ENCODE data around the gene B4GALNT3.
"Not testable (repeated sequence)": the region's sequence is repeated elsewhere in the genome, so short reads cannot be mapped to it uniquely, and the experiment has no call there.

The B4GALNT3 gene

DNA sequence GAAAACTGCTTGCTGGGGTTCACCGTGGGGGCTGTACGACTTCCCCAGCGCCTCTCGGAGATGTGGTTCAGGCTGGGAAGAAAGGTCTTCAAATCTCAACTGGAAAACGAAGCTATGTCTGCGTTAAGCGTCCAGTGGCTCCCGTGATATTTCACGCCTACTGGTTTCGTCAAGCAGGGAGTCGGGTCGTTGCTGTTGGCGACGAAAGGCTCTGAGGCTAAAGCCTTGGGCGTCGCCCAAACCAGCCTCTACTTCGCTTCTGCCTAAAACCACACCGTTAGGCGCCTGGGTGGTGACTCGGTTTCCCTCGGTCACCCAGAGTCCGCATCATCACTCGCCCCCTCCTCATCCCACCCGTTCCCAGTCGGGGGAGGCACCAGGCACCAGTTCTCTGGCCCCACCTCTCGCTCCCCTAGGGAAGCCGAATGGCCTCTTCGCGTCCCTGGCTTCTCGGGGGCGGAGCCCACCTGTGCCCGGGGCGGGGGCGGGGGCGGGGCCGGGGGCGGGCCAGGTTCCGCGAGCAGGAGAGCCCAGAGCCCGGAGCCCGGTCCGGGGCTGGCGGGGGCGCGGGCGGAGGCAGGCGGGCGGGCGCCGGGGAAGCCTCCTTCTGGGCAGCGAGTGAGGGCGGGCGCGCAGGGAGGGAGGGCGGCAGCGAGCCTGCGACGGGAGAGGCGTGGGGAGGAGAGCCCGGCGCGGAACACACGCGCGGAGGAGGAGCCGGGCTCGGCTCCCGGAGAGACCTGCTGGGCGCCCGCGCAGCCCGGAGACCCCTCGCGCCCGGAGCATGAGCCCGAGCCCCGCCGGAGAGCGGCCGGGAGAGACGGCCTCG, at the start of gene B4GALNT3:
B4GALNT3 (plus strand) TSS at position 510 of the 829 bp plus-strand sequence. CDS start 438 bp downstream, outside the sequence.
- TF ChIP-seq, protein P1, sequence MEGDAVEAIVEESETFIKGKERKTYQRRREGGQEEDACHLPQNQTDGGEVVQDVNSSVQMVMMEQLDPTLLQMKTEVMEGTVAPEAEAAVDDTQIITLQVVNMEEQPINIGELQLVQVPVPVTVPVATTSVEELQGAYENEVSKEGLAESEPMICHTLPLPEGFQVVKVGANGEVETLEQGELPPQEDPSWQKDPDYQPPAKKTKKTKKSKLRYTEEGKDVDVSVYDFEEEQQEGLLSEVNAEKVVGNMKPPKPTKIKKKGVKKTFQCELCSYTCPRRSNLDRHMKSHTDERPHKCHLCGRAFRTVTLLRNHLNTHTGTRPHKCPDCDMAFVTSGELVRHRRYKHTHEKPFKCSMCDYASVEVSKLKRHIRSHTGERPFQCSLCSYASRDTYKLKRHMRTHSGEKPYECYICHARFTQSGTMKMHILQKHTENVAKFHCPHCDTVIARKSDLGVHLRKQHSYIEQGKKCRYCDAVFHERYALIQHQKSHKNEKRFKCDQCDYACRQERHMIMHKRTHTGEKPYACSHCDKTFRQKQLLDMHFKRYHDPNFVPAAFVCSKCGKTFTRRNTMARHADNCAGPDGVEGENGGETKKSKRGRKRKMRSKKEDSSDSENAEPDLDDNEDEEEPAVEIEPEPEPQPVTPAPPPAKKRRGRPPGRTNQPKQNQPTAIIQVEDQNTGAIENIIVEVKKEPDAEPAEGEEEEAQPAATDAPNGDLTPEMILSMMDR (IDR thresholded peaks at IDR 0.05; ENCODE audit: insufficient read depth, missing control alignments) = no peak
- peak; percentile 91 for DNase-seq (ENCODE audit: insufficient read length, low spot score)
- no peak for FAIRE-seq

DNA sequence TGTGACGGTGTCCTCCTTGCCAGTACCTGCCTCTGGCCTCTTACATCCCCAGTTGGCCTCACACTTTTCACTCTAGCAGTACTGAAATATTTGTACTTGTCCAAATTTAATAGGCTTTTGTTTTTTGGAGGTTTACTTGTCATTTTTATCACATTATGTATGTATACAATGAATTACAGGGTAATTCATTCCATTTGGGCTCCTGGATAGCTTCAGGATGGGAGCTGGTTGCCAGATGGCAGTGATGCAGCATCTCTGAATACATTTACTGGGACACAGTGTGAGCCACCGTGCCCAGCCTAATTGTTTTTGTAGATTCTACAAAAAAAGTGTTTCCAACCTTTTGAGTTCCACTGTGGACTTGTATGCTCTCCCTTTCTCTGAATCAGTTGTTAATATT, 44.9 kb upstream of the B4GALNT3 start:
- FAIRE-seq = no peak
- DNase-seq (ENCODE audit: insufficient read length, low spot score) = no peak
- TF ChIP-seq, protein P1 (IDR thresholded peaks at IDR 0.05; ENCODE audit: insufficient read depth, missing control alignments) = no peak

DNA sequence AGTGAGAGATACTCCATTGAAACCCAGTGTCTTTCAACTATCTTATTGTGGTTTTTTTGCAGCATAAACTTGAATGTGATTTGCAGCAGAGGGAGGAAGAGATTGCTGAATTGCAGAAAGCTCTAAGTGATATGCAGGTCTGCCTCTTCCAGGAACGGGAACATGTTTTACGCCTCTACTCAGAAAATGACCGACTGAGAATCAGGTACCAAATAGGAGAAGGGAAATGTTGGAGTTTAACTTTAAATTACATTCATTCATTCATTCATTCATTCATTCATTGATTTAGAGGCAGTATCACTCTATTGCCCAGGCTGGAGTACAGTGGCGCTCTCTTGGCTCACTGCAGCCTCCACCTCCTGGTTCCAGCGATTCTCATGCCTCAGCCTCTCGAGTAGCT, 41.3 kb upstream of the B4GALNT3 start:
- TF ChIP-seq, protein P1 (IDR thresholded peaks at IDR 0.05; ENCODE audit: insufficient read depth, missing control alignments) = no peak
- DNase-seq (ENCODE audit: insufficient read length, low spot score) (no peak), FAIRE-seq (no peak)

DNA sequence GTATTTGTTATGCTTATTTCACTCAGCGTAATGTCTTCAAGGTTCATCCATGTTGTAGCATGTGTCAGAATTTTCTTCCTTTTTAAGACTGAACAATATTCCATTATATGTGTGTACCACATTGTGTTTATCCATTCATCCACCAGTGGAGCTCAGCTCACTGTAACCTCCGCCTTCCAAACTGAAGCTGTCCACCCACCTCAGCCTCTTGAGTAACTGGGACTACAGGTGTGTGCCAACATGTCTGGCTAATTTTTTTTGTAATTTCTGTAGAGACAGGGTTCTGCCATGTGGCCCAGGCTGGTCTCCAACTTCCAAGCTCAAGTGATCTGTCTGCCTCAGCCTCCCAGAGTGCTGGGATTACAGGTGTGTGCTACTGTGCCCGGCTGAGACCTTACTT, 37.2 kb upstream of the B4GALNT3 start:
- FAIRE-seq = no peak
- no peak for DNase-seq (ENCODE audit: insufficient read length, low spot score)
- TF ChIP-seq, protein P1 (IDR thresholded peaks at IDR 0.05; ENCODE audit: insufficient read depth, missing control alignments) = no peak

DNA sequence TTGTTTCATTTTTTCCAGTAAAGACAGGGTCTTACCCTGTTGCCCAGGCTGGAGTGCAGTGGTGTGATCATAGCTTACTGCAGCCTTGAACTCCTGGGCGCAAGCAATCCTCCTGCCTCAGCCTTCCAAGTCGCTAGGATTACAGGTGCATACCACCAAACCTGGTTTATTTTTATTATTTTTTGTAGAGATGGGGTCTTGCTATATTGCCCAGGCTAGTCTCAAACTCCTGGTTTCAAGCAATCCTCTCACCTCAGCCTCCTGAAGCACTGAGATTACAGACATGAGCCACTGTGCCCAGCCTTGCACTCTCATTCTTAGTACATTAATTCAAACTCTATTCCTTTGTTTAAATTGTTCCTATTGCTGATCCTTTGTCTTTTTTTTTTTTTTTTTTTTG, 24.0 kb upstream of the B4GALNT3 start:
- not testable (repeated sequence) for DNase-seq (ENCODE audit: insufficient read length, low spot score); FAIRE-seq

DNA sequence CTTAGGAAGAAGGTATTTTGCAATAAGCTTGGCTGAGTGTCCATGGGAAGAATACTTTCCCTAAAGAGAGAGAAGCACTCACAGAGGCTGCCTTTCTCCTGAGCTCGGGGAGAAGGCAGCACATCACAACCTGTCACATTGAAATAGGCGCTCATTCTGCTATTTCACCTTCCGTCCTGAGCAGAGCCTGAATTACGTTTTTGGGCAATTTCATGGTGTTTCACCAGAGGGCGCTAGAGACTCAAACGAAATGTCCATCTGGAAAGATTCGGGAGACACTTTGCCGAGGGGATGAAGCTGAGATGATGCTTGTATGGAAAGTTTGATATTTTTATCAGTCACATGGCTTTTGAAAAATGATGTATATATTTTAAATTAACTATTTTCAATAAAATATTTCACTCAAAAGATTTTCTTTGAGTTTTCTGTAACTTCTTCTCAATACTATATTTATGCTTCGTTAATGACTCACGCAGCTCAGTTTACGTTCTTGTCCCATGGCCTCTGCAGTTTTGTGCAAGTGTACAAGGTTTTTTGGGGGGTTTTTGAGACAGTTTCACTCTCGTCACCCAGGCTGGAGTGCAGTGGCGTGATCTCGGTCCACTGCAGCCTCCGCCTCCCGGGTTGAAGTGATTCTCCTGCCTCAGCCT, 17.4 kb upstream of the B4GALNT3 start:
- FAIRE-seq (peak; percentile 71), DNase-seq (ENCODE audit: insufficient read length, low spot score) (peak; percentile 47)
- TF ChIP-seq, protein P1 (IDR thresholded peaks at IDR 0.05; ENCODE audit: insufficient read depth, missing control alignments) = peak; percentile 88

DNA sequence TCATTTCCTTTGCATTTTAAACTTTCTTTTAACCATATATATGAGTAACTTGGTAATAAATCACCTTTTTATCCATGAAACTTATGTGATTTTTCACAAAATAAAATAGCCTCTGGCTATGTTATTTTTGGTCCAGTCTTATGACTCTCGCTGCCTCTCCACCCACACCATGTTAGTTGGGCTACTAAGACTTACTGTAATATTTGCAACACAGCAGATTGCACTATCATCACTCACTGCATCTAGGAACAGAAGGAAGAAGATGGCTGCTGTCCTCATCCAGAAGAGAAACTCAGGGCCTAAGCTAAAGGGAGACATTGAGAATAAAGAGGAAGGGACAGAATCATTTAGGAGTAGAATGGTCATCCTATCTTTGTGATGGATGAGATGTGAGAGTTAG, 12.6 kb upstream of the B4GALNT3 start:
- TF ChIP-seq, protein P1 (IDR thresholded peaks at IDR 0.05; ENCODE audit: insufficient read depth, missing control alignments) = no peak
- no peak for FAIRE-seq

More for the DNA sequence above, 12.6 kb upstream of the B4GALNT3 start:
- DNase-seq (ENCODE audit: insufficient read length, low spot score) = no peak

All from D721Med (cell line).